ENCODE measurements around the gene THAP4.
A peak's percentile ranks its signal among the peaks of the same experiment; 100 is the strongest.

The THAP4 gene

DNA sequence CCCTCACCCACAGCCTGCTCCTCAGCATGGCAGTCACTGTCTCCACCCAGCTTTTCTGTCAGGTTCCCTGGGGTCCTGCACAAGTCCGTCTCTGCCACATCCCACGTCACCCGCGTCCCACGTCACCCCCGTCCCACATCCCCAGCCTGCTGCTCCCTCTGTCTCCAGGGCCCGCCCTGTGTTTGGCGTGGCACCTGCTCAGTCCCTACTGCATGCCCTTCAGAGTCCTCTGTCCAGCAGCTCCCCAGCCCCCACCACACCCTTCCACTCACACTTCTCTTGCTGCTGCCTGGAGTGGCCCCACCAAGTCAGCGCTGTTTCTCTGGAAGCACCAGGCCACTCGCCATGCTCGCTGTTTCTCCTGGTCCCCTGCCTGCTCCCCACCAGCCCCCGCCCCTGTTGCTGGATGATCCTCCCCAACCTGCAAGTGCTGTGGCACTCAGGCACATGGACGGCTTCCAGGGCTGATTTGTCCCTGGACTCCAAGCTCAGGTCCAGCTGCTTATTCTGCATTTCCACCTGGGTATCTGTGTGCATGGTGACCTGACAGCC is 19.3 kb upstream of the THAP4 start:
- no peak overlapping the region for H3K4me3 ChIP-seq (ENCODE audit: control insufficient read depth in 1 of 7, extremely low read depth in 1 of 7, insufficient read depth in 4 of 7, low read depth in 2 of 7, low read length in 6 of 7)
- ChIA-PET POLR2A (no interaction called here), CTCF (interaction anchor here (0.6 to 1.1 kb wide), 2 partner anchors 18 to 48 kb away, joined by 3 to 4 read pairs; no protein-coding TSS in a partner anchor)
- 97% methylated on average over 13 of the region's 13 CpGs for WGBS (ENCODE audit: insufficient coverage)
- no peak overlapping the region for H3K27ac ChIP-seq (ENCODE audit: insufficient read depth in 1 of 2, low read depth in 1 of 2, low read length in 2 of 2, poor library complexity in 1 of 2, severe bottlenecking in 2 of 2)
- H3K9me3 ChIP-seq (ENCODE audit: control extremely low read depth in 1 of 5, control insufficient read depth in 4 of 5, insufficient read depth in 2 of 5, low read depth in 1 of 5, low read length in 4 of 5): no peaks in the 10 kb centered on the region
- H3K27me3 ChIP-seq (replicated peaks in 2 of 5; ENCODE audit: control insufficient read depth in 4 of 5, insufficient read depth in 5 of 5, low read length in 4 of 5): no peaks in the 10 kb centered on the region
- no peaks in the 10 kb centered on the region for H3K4me1 ChIP-seq (ENCODE audit: control extremely low read depth in 1 of 4, control insufficient read depth in 4 of 4, insufficient read depth in 4 of 4, low read length in 3 of 4)
- DNase-seq: no peak
- H3K36me3 ChIP-seq (ENCODE audit: control insufficient read depth in 4 of 4, insufficient read depth in 4 of 4, low read length in 3 of 4): peaks cover 18 to 82% (median 62%) of the 10 kb centered on the region in 4 experiments

GRCh38 chr2:241655516-241656189 is 18.7 kb upstream of the THAP4 start:
- ChIA-PET POLR2A (no interaction called here), CTCF (interaction anchor here (0.6 to 1.1 kb wide), 2 partner anchors 17 to 49 kb away, joined by 3 to 4 read pairs; no protein-coding TSS in a partner anchor)
- Histone ChIP-seq H3K9me3 (ENCODE audit: control extremely low read depth in 1 of 5, control insufficient read depth in 4 of 5, insufficient read depth in 2 of 5, low read depth in 1 of 5, low read length in 4 of 5) (no peaks in the 10 kb centered on the region), H3K36me3 (ENCODE audit: control insufficient read depth in 4 of 4, insufficient read depth in 4 of 4, low read length in 3 of 4) (peaks cover 14 to 82% (median 60%) of the 10 kb centered on the region in 4 experiments), H3K4me1 (ENCODE audit: control extremely low read depth in 1 of 4, control insufficient read depth in 4 of 4, insufficient read depth in 4 of 4, low read length in 3 of 4) (no peaks in the 10 kb centered on the region), H3K4me3 (ENCODE audit: control insufficient read depth in 1 of 7, extremely low read depth in 1 of 7, insufficient read depth in 4 of 7, low read depth in 2 of 7, low read length in 6 of 7) (no peak overlapping the region), H3K27ac (ENCODE audit: insufficient read depth in 1 of 2, low read depth in 1 of 2, low read length in 2 of 2, poor library complexity in 1 of 2, severe bottlenecking in 2 of 2) (no peak overlapping the region), H3K27me3 (replicated peaks in 2 of 5; ENCODE audit: control insufficient read depth in 4 of 5, insufficient read depth in 5 of 5, low read length in 4 of 5) (no peaks in the 10 kb centered on the region)
- DNase-seq: no peak
- 98% methylated on average over 16 of the region's 17 CpGs for whole genome bisulfite sequencing (ENCODE audit: insufficient coverage)

DNA sequence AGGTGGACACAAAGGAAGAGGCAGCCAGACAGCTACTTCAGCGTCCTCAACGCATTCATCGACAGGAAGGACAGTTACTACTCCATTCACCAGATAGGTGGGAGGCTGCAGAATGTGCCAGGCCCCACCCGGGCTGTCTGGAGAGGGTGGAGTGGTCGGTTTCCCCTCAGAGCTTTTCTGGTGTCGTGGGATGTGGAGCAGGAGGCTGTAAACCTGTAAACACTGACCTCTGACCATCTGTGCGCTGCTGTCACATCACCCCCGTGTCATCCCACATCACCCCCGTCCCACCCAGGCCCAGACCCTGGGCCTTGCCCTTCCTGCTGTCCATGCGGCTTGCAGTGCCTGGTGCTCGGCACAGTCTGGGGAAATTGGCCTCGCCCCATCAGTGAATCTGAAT is 17.6 kb upstream of the THAP4 start:
- H3K27ac ChIP-seq (ENCODE audit: insufficient read depth in 1 of 2, low read depth in 1 of 2, low read length in 2 of 2, poor library complexity in 1 of 2, severe bottlenecking in 2 of 2): no peak overlapping the region
- H3K9me3 ChIP-seq (ENCODE audit: control extremely low read depth in 1 of 5, control insufficient read depth in 4 of 5, insufficient read depth in 2 of 5, low read depth in 1 of 5, low read length in 4 of 5): no peaks in the 10 kb centered on the region
- no peaks in the 10 kb centered on the region for H3K4me1 ChIP-seq (ENCODE audit: control extremely low read depth in 1 of 4, control insufficient read depth in 4 of 4, insufficient read depth in 4 of 4, low read length in 3 of 4)
- ChIA-PET CTCF (interaction anchor here (0.9 kb wide), 1 partner anchor 8 kb away, joined by 3 read pairs; no protein-coding TSS in a partner anchor), POLR2A (no interaction called here)
- peaks cover 10 to 77% (median 57%) of the 10 kb centered on the region in 4 experiments for H3K36me3 ChIP-seq (ENCODE audit: control insufficient read depth in 4 of 4, insufficient read depth in 4 of 4, low read length in 3 of 4)
- DNase-seq: no peak
- no peak overlapping the region for H3K4me3 ChIP-seq (ENCODE audit: control insufficient read depth in 1 of 7, extremely low read depth in 1 of 7, insufficient read depth in 4 of 7, low read depth in 2 of 7, low read length in 6 of 7)
- WGBS (ENCODE audit: insufficient coverage): 93% methylated on average over 10 of the region's 12 CpGs
- H3K27me3 ChIP-seq (replicated peaks in 2 of 5; ENCODE audit: control insufficient read depth in 4 of 5, insufficient read depth in 5 of 5, low read length in 4 of 5): no peaks in the 10 kb centered on the region

- CTCF ChIA-PET: interaction anchor here (0.7 kb wide), 1 partner anchor 11 kb away, joined by 3 read pairs; no protein-coding TSS in a partner anchor
- WGBS (ENCODE audit: insufficient coverage): over 99% methylated on average over 13 of the region's 13 CpGs
- Histone ChIP-seq H3K9me3 (ENCODE audit: control extremely low read depth in 1 of 5, control insufficient read depth in 4 of 5, insufficient read depth in 2 of 5, low read depth in 1 of 5, low read length in 4 of 5) (no peaks in the 10 kb centered on the region), H3K36me3 (ENCODE audit: control insufficient read depth in 4 of 4, insufficient read depth in 4 of 4, low read length in 3 of 4) (peaks cover 10 to 68% (median 51%) of the 10 kb centered on the region in 4 experiments), H3K27ac (ENCODE audit: insufficient read depth in 1 of 2, low read depth in 1 of 2, low read length in 2 of 2, poor library complexity in 1 of 2, severe bottlenecking in 2 of 2) (no peak overlapping the region), H3K27me3 (replicated peaks in 2 of 5; ENCODE audit: control insufficient read depth in 4 of 5, insufficient read depth in 5 of 5, low read length in 4 of 5) (no peaks in the 10 kb centered on the region), H3K4me1 (ENCODE audit: control extremely low read depth in 1 of 4, control insufficient read depth in 4 of 4, insufficient read depth in 4 of 4, low read length in 3 of 4) (no peaks in the 10 kb centered on the region), H3K4me3 (ENCODE audit: control insufficient read depth in 1 of 7, extremely low read depth in 1 of 7, insufficient read depth in 4 of 7, low read depth in 2 of 7, low read length in 6 of 7) (no peak overlapping the region)
- POLR2A ChIA-PET: no interaction called here
- no peak for DNase-seq
These were observed 16.3 kb upstream of the THAP4 start for GRCh38 chr2:241653210-241653750.

DNA sequence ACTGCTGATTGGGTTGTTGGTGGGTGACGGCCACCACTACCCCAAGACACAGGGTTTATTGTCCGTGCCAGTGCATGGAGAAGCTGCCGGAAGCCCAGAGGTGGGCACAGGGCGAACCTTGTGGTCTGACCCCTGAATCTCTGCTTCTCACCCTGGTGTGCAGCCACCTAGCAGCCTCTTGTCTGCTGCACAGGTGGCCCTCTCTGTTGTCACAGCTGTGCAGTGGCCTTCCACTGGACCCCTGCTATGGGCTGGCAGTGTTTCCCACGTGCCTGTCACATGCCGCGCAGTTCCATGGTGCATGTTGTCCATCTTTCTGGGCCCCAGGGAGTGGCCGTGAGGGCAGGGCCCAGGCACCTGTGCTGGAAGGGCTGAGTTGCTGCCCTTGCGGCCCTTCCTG is 15.8 kb upstream of the THAP4 start:
- no peak overlapping the region for H3K27ac ChIP-seq (ENCODE audit: insufficient read depth in 1 of 2, low read depth in 1 of 2, low read length in 2 of 2, poor library complexity in 1 of 2, severe bottlenecking in 2 of 2)
- H3K27me3 ChIP-seq (replicated peaks in 2 of 5; ENCODE audit: control insufficient read depth in 4 of 5, insufficient read depth in 5 of 5, low read length in 4 of 5): no peaks in the 10 kb centered on the region
- DNase-seq: no peak
- no peaks in the 10 kb centered on the region for H3K9me3 ChIP-seq (ENCODE audit: control extremely low read depth in 1 of 5, control insufficient read depth in 4 of 5, insufficient read depth in 2 of 5, low read depth in 1 of 5, low read length in 4 of 5)
- H3K4me1 ChIP-seq (ENCODE audit: control extremely low read depth in 1 of 4, control insufficient read depth in 4 of 4, insufficient read depth in 4 of 4, low read length in 3 of 4): no peaks in the 10 kb centered on the region
- POLR2A ChIA-PET: no interaction called here
- H3K4me3 ChIP-seq (ENCODE audit: control insufficient read depth in 1 of 7, extremely low read depth in 1 of 7, insufficient read depth in 4 of 7, low read depth in 2 of 7, low read length in 6 of 7): no peak overlapping the region
- peaks cover 10 to 64% (median 47%) of the 10 kb centered on the region in 4 experiments for H3K36me3 ChIP-seq (ENCODE audit: control insufficient read depth in 4 of 4, insufficient read depth in 4 of 4, low read length in 3 of 4)
- WGBS (ENCODE audit: insufficient coverage): 97% methylated on average over 9 of the region's 9 CpGs
- CTCF ChIA-PET: interaction anchor here (0.6 to 0.7 kb wide), 2 partner anchors 11 to 47 kb away, joined by 3 read pairs; no protein-coding TSS in a partner anchor

DNA sequence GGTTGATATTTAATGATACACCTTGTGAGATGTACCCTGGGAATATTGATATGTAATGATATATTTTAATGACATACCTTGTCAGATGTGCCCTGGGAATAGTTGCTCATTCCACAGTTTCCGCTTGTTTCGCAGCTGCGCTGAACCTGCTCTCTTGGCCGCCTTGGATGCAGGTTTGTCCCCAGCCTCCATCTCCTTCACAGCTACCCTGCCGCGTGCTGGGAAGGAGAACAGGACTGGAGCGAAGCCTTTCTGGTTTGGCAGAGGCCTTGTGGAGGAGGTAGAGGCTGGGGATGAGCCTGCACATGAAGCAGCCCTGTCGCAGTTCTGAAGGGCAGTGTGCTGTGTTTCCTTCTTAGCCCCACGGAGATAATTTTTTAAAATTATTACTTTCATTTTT is 15.2 kb upstream of the THAP4 start:
- Histone ChIP-seq H3K36me3 (ENCODE audit: control insufficient read depth in 4 of 4, insufficient read depth in 4 of 4, low read length in 3 of 4) (peaks cover 10 to 61% (median 45%) of the 10 kb centered on the region in 4 experiments), H3K4me1 (ENCODE audit: control extremely low read depth in 1 of 4, control insufficient read depth in 4 of 4, insufficient read depth in 4 of 4, low read length in 3 of 4) (no peaks in the 10 kb centered on the region), H3K27me3 (replicated peaks in 2 of 5; ENCODE audit: control insufficient read depth in 4 of 5, insufficient read depth in 5 of 5, low read length in 4 of 5) (no peaks in the 10 kb centered on the region), H3K9me3 (ENCODE audit: control extremely low read depth in 1 of 5, control insufficient read depth in 4 of 5, insufficient read depth in 2 of 5, low read depth in 1 of 5, low read length in 4 of 5) (no peaks in the 10 kb centered on the region), H3K4me3 (ENCODE audit: control insufficient read depth in 1 of 7, extremely low read depth in 1 of 7, insufficient read depth in 4 of 7, low read depth in 2 of 7, low read length in 6 of 7) (no peak overlapping the region), H3K27ac (ENCODE audit: insufficient read depth in 1 of 2, low read depth in 1 of 2, low read length in 2 of 2, poor library complexity in 1 of 2, severe bottlenecking in 2 of 2) (no peak overlapping the region)
- 100% methylated on average over 3 of the region's 9 CpGs for WGBS (ENCODE audit: insufficient coverage)
- DNase-seq: no peak
- POLR2A ChIA-PET: no interaction called here
- CTCF ChIA-PET: interaction anchor here (0.6 kb wide), 1 partner anchor 48 kb away, joined by 3 read pairs; no protein-coding TSS in a partner anchor

GRCh38 chr2:241649927-241650326 is 13.0 kb upstream of the THAP4 start:
- no peaks in the 10 kb centered on the region for H3K9me3 ChIP-seq (ENCODE audit: control extremely low read depth in 1 of 5, control insufficient read depth in 4 of 5, insufficient read depth in 2 of 5, low read depth in 1 of 5, low read length in 4 of 5)
- peak overlapping the region in 1 of 2 experiments; percentile 44 for H3K27ac ChIP-seq (ENCODE audit: insufficient read depth in 1 of 2, low read depth in 1 of 2, low read length in 2 of 2, poor library complexity in 1 of 2, severe bottlenecking in 2 of 2)
- no peak overlapping the region for H3K4me3 ChIP-seq (ENCODE audit: control insufficient read depth in 1 of 7, extremely low read depth in 1 of 7, insufficient read depth in 4 of 7, low read depth in 2 of 7, low read length in 6 of 7)
- CTCF ChIA-PET: no interaction called here
- DNase-seq: no peak
- WGBS (ENCODE audit: insufficient coverage): 98% methylated on average over 5 of the region's 6 CpGs
- H3K4me1 ChIP-seq (ENCODE audit: control extremely low read depth in 1 of 4, control insufficient read depth in 4 of 4, insufficient read depth in 4 of 4, low read length in 3 of 4): no peaks in the 10 kb centered on the region
- H3K27me3 ChIP-seq (replicated peaks in 2 of 5; ENCODE audit: control insufficient read depth in 4 of 5, insufficient read depth in 5 of 5, low read length in 4 of 5): no peaks in the 10 kb centered on the region
- peaks cover 10 to 51% (median 36%) of the 10 kb centered on the region in 4 experiments for H3K36me3 ChIP-seq (ENCODE audit: control insufficient read depth in 4 of 4, insufficient read depth in 4 of 4, low read length in 3 of 4)
- POLR2A ChIA-PET: no interaction called here

All from common myeloid progenitor, CD34-positive (primary cell).